Neural cell (in vitro differentiated cells): Measurements from ENCODE around the gene HIP1. TPM values are rescaled to one million over a fixed set of nuclear protein-coding genes. Genes with fewer than 3 reads are reported as not detected.
"Not testable (repeated sequence)": the region's sequence is repeated elsewhere in the genome, so short reads cannot be mapped to it uniquely, and the experiment has no call there.

ENCODE experiments used
- H2AFZ ChIP-seq: fragments of 200-600, 300-800 bp; sonication (generic), shearing (Covaris generic); 2 replicates; pipeline ENCODE4 v1.6.0; 2014; ENCODE audit warnings: low read depth, mild to moderate bottlenecking, antibody characterized with exemption, low read length, moderate library complexity
- H3F3A ChIP-seq: fragments of 200-600 bp; shearing (Covaris generic); 2 replicates; pipeline ENCODE4 v1.6.1; 2016; ENCODE audit warnings: mild to moderate bottlenecking, moderate library complexity, mixed read lengths, antibody characterized with exemption, low read length; ENCODE audit not compliant: insufficient read depth, poor library complexity, severe bottlenecking
- H3K27ac ChIP-seq: fragments of 200-600, 300-800 bp; sonication (generic), shearing (Covaris generic); 2 replicates; pipeline ENCODE4 v1.5.1; 2014; ENCODE audit warnings: mild to moderate bottlenecking, low read length, moderate library complexity
- H3K27me3 ChIP-seq: fragments of 300-800, 200-600 bp; sonication (generic), shearing (Covaris generic); 2 replicates; pipeline ENCODE4 v1.6.0; 2014; ENCODE audit warnings: mild to moderate bottlenecking, low read depth, low read length, moderate library complexity; ENCODE audit not compliant: insufficient read depth
- H3K36me3 ChIP-seq: fragments of 300-800, 200-600 bp; sonication (generic), shearing (Covaris generic); 2 replicates; pipeline ENCODE4 v1.5.1; 2014; ENCODE audit warnings: mild to moderate bottlenecking, antibody characterized with exemption, low read length, moderate library complexity; ENCODE audit not compliant: insufficient read depth
- H3K4me2 ChIP-seq: fragments of 300-800, 200-600 bp; sonication (generic), shearing (Covaris generic); 2 replicates; pipeline ENCODE4 v1.6.0; 2014; ENCODE audit warnings: mild to moderate bottlenecking, low read length
- H3K4me3 ChIP-seq: fragments of 300-800, 200-600 bp; sonication (generic), shearing (Covaris generic); 2 replicates; pipeline ENCODE4 v1.5.1; 2014; ENCODE audit warnings: mild to moderate bottlenecking, low read length, moderate library complexity
- H3K79me2 ChIP-seq: fragments of 200-600 bp; shearing (Covaris generic); replicated peaks from 2 replicates; pipeline ENCODE4 v1.6.0; 2014; ENCODE audit warnings: mild to moderate bottlenecking, low read length, moderate library complexity; ENCODE audit not compliant: insufficient read depth
- H3K9ac ChIP-seq: fragments of 300-800, 200-600 bp; sonication (generic), shearing (Covaris generic); 2 replicates; pipeline ENCODE4 v1.6.1; 2016; ENCODE audit warnings: mild to moderate bottlenecking, low read length, mixed read lengths
- H3K9me2 ChIP-seq: fragments of 200-600 bp; shearing (Covaris generic); 2 replicates; pipeline ENCODE4 v1.6.1; 2016; ENCODE audit warnings: mild to moderate bottlenecking, low read length, mixed read lengths; ENCODE audit not compliant: insufficient read depth
- H3K9me3 ChIP-seq: fragments of 200-600, 300-800 bp; sonication (generic), shearing (Covaris generic); 2 replicates; pipeline ENCODE4 v1.6.1; 2016; ENCODE audit warnings: mild to moderate bottlenecking, mixed run types, low read length, moderate library complexity, mixed read lengths
- H4K20me1 ChIP-seq: fragments of 200-600 bp; shearing (Covaris generic); 2 replicates; pipeline ENCODE4 v1.6.1; 2016; ENCODE audit warnings: mild to moderate bottlenecking, mixed run types; ENCODE audit not compliant: insufficient read depth
- EP300 ChIP-seq: fragments of 450-650 bp; conservative IDR thresholded peaks from 2 replicates; pipeline ENCODE4 v1.6.1; 2014; ENCODE audit warnings: antibody characterized with exemption, mild to moderate bottlenecking, moderate library complexity; ENCODE audit not compliant: poor library complexity, severe bottlenecking
- EZH2 ChIP-seq: fragments of 200-600, 300-800 bp; shearing (Covaris generic), sonication (generic); IDR thresholded peaks from 2 replicates; pipeline ENCODE4 v1.6.1; 2014; ENCODE audit warnings: antibody characterized with exemption, low read length, borderline replicate concordance, mild to moderate bottlenecking; ENCODE audit not compliant: insufficient read depth, poor library complexity, severe bottlenecking
- MXI1 ChIP-seq: fragments of 450-650 bp; conservative IDR thresholded peaks from 2 replicates; pipeline ENCODE4 v1.6.1; 2014; ENCODE audit warnings: antibody characterized with exemption, mild to moderate bottlenecking; ENCODE audit not compliant: poor library complexity, severe bottlenecking
- POLR2AphosphoS5 ChIP-seq: IDR thresholded peaks from 2 replicates; pipeline ENCODE4 v1.6.1; 2012
- RAD21 ChIP-seq: fragments of 450-650 bp; conservative IDR thresholded peaks from 2 replicates; pipeline ENCODE4 v1.6.1; 2014; ENCODE audit warnings: antibody characterized with exemption, mild to moderate bottlenecking, moderate library complexity
- SMC3 ChIP-seq: fragments of 450-650 bp; conservative IDR thresholded peaks from 2 replicates; pipeline ENCODE4 v1.6.1; 2014; ENCODE audit warnings: antibody characterized with exemption, mild to moderate bottlenecking, moderate library complexity; ENCODE audit not compliant: poor library complexity
- TAF1 ChIP-seq: IDR thresholded peaks from 2 replicates; pipeline ENCODE4 v1.6.1; 2012; ENCODE audit warnings: low read depth
- polyA plus RNA-seq: library from polyadenylated mRNA; depleted of rRNA; stranded (reverse); fragments of >200 nt; gene quantifications from 2 replicates; pipeline ENCODE4 v1.2.3, GENCODE V29; 2014
- TF ChIP-seq, protein P1 (sequence below): fragments of 450-650 bp; IDR thresholded peaks from 2 replicates; pipeline ENCODE4 v1.5.1; 2014; ENCODE audit warnings: antibody characterized with exemption, mild to moderate bottlenecking, moderate library complexity; ENCODE audit not compliant: poor library complexity, severe bottlenecking
- TF ChIP-seq, protein P2 (sequence below): IDR thresholded peaks from 2 replicates; pipeline ENCODE4 v1.6.1; 2012; ENCODE audit warnings: borderline replicate concordance

The HIP1 gene
- polyA plus RNA-seq, 1 donor from 2014 or later = 12.9 TPM

DNA sequence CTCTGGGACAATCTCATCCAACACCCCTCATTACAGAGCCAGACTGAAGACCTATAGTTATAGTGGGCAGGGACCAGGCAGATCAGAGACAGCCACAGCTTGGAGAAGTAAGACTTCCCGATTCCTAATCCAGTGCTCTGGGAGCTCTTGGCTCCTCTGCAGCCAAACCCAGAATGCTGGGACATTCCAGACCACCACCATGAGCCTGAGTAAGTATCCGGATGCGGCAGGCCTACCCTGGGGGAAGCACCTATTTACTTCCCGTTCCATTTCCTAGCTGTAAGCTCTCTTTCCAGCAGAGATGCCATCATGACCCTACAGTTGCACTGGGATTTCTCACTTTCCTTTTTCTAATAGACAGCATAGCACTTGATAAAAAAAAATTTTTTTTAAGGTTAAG is 16.4 kb downstream of the HIP1 start:
- TF ChIP-seq, protein P1, sequence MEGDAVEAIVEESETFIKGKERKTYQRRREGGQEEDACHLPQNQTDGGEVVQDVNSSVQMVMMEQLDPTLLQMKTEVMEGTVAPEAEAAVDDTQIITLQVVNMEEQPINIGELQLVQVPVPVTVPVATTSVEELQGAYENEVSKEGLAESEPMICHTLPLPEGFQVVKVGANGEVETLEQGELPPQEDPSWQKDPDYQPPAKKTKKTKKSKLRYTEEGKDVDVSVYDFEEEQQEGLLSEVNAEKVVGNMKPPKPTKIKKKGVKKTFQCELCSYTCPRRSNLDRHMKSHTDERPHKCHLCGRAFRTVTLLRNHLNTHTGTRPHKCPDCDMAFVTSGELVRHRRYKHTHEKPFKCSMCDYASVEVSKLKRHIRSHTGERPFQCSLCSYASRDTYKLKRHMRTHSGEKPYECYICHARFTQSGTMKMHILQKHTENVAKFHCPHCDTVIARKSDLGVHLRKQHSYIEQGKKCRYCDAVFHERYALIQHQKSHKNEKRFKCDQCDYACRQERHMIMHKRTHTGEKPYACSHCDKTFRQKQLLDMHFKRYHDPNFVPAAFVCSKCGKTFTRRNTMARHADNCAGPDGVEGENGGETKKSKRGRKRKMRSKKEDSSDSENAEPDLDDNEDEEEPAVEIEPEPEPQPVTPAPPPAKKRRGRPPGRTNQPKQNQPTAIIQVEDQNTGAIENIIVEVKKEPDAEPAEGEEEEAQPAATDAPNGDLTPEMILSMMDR = no peak
- no peak for TF ChIP-seq EZH2
- no peak for TF ChIP-seq RAD21
- TF ChIP-seq, protein P2, sequence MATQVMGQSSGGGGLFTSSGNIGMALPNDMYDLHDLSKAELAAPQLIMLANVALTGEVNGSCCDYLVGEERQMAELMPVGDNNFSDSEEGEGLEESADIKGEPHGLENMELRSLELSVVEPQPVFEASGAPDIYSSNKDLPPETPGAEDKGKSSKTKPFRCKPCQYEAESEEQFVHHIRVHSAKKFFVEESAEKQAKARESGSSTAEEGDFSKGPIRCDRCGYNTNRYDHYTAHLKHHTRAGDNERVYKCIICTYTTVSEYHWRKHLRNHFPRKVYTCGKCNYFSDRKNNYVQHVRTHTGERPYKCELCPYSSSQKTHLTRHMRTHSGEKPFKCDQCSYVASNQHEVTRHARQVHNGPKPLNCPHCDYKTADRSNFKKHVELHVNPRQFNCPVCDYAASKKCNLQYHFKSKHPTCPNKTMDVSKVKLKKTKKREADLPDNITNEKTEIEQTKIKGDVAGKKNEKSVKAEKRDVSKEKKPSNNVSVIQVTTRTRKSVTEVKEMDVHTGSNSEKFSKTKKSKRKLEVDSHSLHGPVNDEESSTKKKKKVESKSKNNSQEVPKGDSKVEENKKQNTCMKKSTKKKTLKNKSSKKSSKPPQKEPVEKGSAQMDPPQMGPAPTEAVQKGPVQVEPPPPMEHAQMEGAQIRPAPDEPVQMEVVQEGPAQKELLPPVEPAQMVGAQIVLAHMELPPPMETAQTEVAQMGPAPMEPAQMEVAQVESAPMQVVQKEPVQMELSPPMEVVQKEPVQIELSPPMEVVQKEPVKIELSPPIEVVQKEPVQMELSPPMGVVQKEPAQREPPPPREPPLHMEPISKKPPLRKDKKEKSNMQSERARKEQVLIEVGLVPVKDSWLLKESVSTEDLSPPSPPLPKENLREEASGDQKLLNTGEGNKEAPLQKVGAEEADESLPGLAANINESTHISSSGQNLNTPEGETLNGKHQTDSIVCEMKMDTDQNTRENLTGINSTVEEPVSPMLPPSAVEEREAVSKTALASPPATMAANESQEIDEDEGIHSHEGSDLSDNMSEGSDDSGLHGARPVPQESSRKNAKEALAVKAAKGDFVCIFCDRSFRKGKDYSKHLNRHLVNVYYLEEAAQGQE = no peak
- TF ChIP-seq EP300 = no peak
- TF ChIP-seq POLR2AphosphoS5 = no peak
- no peak for TF ChIP-seq TAF1
- TF ChIP-seq MXI1 = no peak
- no peak for TF ChIP-seq SMC3
- no peaks in the 10 kb centered on the region for H3K27me3 ChIP-seq
- no peaks in the 10 kb centered on the region for H3K9me3 ChIP-seq
- no peaks in the 10 kb centered on the region for H3K9me2 ChIP-seq
- no peak overlapping the region for H3K27ac ChIP-seq
- no peak overlapping the region for H3K4me2 ChIP-seq
- H3K9ac ChIP-seq = no peak overlapping the region
- no peaks in the 10 kb centered on the region for H3F3A ChIP-seq
- H4K20me1 ChIP-seq = no peaks in the 10 kb centered on the region
- no peak overlapping the region for H3K4me3 ChIP-seq
- no peaks in the 10 kb centered on the region for H3K79me2 ChIP-seq
- no peak overlapping the region for H2AFZ ChIP-seq
- H3K36me3 ChIP-seq = no peaks in the 10 kb centered on the region

DNA sequence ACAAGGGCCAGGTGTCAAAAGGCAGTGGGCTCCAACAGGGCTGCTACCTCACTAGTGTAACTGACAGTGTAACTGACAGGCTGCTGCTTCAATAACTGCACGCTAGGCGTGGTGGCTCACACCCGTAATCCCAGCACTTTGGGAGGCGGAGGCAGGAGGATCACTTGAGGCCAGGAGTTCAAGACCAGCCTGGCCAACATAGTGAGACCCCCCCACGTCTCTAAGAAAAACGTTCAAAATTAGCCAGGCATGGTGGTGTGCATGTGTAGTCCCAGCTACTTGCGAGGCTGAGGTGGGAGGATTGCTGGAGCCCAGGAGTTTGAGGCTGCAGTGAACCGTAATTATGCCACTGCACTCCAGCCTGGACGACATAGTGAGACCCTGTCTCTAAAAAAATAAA is 16.8 kb downstream of the HIP1 start:
- H3K9me2 ChIP-seq, H3K9me3 ChIP-seq, H3K9ac ChIP-seq, H3K27ac ChIP-seq, H4K20me1 ChIP-seq, H3K4me3 ChIP-seq, H3K4me2 ChIP-seq, H3K36me3 ChIP-seq, H3F3A ChIP-seq, H3K27me3 ChIP-seq, H2AFZ ChIP-seq, H3K79me2 ChIP-seq: not testable (repeated sequence)

DNA sequence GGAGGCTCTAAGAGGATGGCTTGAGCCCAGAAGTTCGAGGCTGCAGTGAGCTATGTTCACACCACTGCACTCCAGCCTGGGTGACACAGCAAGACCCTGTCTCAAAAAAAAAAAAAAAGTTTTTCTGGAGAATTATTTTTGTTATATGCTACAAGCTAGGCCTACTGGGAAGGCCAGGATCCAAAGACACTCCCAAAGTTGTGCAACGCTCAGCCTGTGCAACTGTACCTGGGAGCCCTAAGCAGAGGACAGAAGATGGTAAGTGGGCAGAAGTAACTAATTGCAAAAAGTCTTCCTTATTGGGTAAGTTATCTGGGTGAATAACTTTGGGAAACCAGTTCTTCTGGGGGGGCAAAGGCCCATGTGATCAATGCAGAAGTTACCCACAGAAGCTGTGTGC is 17.3 kb downstream of the HIP1 start:
- no peaks in the 10 kb centered on the region for H3K9me2 ChIP-seq
- no peak overlapping the region for H3K4me3 ChIP-seq
- no peaks in the 10 kb centered on the region for H3K79me2 ChIP-seq
- H3K9me3 ChIP-seq = no peaks in the 10 kb centered on the region
- no peaks in the 10 kb centered on the region for H4K20me1 ChIP-seq
- TF ChIP-seq POLR2AphosphoS5 (no peak), RAD21 (no peak)
- H3K4me2 ChIP-seq = no peak overlapping the region
- H2AFZ ChIP-seq = no peak overlapping the region
- H3F3A ChIP-seq = no peaks in the 10 kb centered on the region
- H3K27me3 ChIP-seq = no peaks in the 10 kb centered on the region
- no peak overlapping the region for H3K27ac ChIP-seq
- no peak overlapping the region for H3K9ac ChIP-seq
- H3K36me3 ChIP-seq = no peaks in the 10 kb centered on the region
